ENCODE measurements around the gene CSRNP2. TPM values are rescaled to one million over a fixed set of nuclear protein-coding genes. Genes with fewer than 3 reads are reported as not detected.

CSRNP2 gene

Small RNA genes within 50 kb of the gene (small RNA-seq; reads per million reads assigned to genes)
- gene RNU6-1273P (ENCODE audit: insufficient read depth): not detected
- not detected for gene RNU6-87P (ENCODE audit: insufficient read depth)
